ENCODE data around the gene STING1.

Gene STING1

DNA sequence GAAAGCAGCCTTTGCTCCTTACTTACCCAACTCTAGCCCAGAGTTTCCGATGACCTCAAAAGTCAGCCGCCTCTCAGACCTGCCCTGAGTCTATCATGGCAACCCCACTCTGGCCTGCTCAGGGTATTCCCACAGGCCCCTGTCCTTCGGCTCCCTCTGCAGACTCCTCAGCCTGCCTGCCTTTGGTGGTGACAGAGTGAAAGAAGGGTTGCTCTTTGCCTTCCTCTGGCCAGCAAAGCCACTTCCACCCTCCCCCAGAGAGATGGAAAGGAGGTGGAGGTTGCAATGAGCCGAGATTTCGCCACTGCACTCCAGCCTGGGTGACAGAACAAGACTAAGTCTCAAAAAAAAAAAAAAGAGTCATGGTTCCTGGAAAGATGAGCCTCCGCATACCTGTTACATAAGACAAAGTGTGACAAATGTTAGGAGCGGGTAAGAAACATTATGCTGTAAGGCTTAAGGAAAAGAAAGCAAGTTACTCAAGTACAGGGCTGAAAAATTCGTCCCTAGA, 14.1 kb downstream of the STING1 start:
- in situ Hi-C loops (cut with HindIII; ENCODE audit: low sequenced_read_pairs), result no loop called here
- no peak for DNase-seq (ENCODE audit: low read depth, low spot score)
- H3K4me3 ChIP-seq (ENCODE audit: low read depth, low read length), result no peak overlapping the region
- TF ChIP-seq CTCF (IDR thresholded peaks at IDR 0.05; ENCODE audit: low read depth, low read length), result no peak

GRCh38 chr5:139462586-139463276, 19.8 kb downstream of the STING1 start, which contains the start of gene ECSCR:
Gene ECSCR, minus strand, starts transcription at chr5:139462743. Its CDS starts 73 bp downstream, at chr5:139462670.
- DNase-seq (ENCODE audit: low read depth, low spot score), result peak; percentile 24
- no peak for TF ChIP-seq CTCF (IDR thresholded peaks at IDR 0.05; ENCODE audit: low read depth, low read length)
- H3K4me3 ChIP-seq (ENCODE audit: low read depth, low read length), result no peak within 1 kb of the TSS
- in situ Hi-C loops (cut with HindIII; ENCODE audit: low sequenced_read_pairs), result no loop called here

GRCh38 chr5:139461698-139462097, 20.9 kb downstream of the STING1 start:
- H3K4me3 ChIP-seq (ENCODE audit: low read depth, low read length), result no peak overlapping the region
- DNase-seq (ENCODE audit: low read depth, low spot score), result peak; percentile 70
- TF ChIP-seq CTCF (IDR thresholded peaks at IDR 0.05; ENCODE audit: low read depth, low read length), result no peak
- in situ Hi-C loops (cut with HindIII; ENCODE audit: low sequenced_read_pairs), result no loop called here

GRCh38 chr5:139461176-139461575, 21.4 kb downstream of the STING1 start:
- in situ Hi-C loops (cut with HindIII; ENCODE audit: low sequenced_read_pairs), result no loop called here
- no peak for TF ChIP-seq CTCF (IDR thresholded peaks at IDR 0.05; ENCODE audit: low read depth, low read length)
- no peak overlapping the region for H3K4me3 ChIP-seq (ENCODE audit: low read depth, low read length)
- no peak for DNase-seq (ENCODE audit: low read depth, low spot score)

DNA sequence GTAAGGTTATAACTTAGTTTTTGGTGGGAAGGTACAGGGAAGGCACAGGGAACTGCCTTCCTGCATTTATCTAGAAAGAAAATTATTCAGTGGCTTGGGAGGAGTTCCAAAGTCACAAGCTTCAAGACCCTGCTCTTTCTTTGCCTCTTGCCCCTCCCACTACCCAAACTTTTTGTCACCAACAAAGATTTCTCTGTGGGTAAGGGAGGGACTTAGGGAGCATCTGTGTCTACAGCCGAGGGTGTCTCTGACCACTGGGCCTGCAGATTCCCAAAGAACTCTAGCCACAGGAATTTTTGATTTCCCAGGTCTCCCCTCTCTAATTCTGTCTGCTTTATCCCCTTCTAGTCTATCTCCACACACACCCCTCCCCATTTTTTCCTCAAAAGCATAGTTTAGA, 22.1 kb downstream of the STING1 start:
- no peak overlapping the region for H3K4me3 ChIP-seq (ENCODE audit: low read depth, low read length)
- no peak for TF ChIP-seq CTCF (IDR thresholded peaks at IDR 0.05; ENCODE audit: low read depth, low read length)
- peak; percentile 22 for DNase-seq (ENCODE audit: low read depth, low spot score)
- in situ Hi-C loops (cut with HindIII; ENCODE audit: low sequenced_read_pairs), result no loop called here

GRCh38 chr5:139459451-139459934, 23.1 kb downstream of the STING1 start:
- no peak overlapping the region for H3K4me3 ChIP-seq (ENCODE audit: low read depth, low read length)
- peak; percentile 83 for DNase-seq (ENCODE audit: low read depth, low spot score)
- in situ Hi-C loops (cut with HindIII; ENCODE audit: low sequenced_read_pairs), result no loop called here
- no peak for TF ChIP-seq CTCF (IDR thresholded peaks at IDR 0.05; ENCODE audit: low read depth, low read length)
